Ovary (tissue), 3 donors: ENCODE results near the gene DELE1.

Experiments
- EP300 ChIP-seq: sonication (generic); formaldehyde crosslinking; IDR thresholded peaks from one replicate; pipeline ENCODE4 v1.6.1; 2017; ENCODE audit warnings: antibody characterized with exemption
- POLR2A ChIP-seq: fragments of 450-650 bp; IDR thresholded peaks from one replicate; pipeline ENCODE4 v1.6.1; 2017; ENCODE audit warnings: antibody characterized with exemption, mild to moderate bottlenecking, moderate library complexity
- TF ChIP-seq, protein P1 (sequence below), 3 donors: fragments of 450-650 bp in 2 of 3; fragments of 200-600 bp in 1 of 3; IDR thresholded peaks; one replicate each; pipeline versions ENCODE4 v1.5.1 to v1.8.0; 2016 to 2022; ENCODE audit warnings: antibody characterized with exemption in 3 of 3, mild to moderate bottlenecking in 1 of 3
- donor health status: DM: no; HTN: no; CAD: no.

GRCh38 chr5:141902015-141902814 lies 21.5 kb upstream of the DELE1 start:
- TF ChIP-seq, protein P1, sequence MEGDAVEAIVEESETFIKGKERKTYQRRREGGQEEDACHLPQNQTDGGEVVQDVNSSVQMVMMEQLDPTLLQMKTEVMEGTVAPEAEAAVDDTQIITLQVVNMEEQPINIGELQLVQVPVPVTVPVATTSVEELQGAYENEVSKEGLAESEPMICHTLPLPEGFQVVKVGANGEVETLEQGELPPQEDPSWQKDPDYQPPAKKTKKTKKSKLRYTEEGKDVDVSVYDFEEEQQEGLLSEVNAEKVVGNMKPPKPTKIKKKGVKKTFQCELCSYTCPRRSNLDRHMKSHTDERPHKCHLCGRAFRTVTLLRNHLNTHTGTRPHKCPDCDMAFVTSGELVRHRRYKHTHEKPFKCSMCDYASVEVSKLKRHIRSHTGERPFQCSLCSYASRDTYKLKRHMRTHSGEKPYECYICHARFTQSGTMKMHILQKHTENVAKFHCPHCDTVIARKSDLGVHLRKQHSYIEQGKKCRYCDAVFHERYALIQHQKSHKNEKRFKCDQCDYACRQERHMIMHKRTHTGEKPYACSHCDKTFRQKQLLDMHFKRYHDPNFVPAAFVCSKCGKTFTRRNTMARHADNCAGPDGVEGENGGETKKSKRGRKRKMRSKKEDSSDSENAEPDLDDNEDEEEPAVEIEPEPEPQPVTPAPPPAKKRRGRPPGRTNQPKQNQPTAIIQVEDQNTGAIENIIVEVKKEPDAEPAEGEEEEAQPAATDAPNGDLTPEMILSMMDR (IDR thresholded peaks at IDR 0.05): no peak
- no peak for TF ChIP-seq EP300
- TF ChIP-seq POLR2A: no peak
